ENCODE data around the gene MLPH.

GRCh38 chr2:237575869-237576862 lies 89.1 kb downstream of the MLPH start:
- TF ChIP-seq CTCF (IDR thresholded peaks at IDR 0.05) = no peak
- TF ChIP-seq POLR2A (IDR thresholded peaks at IDR 0.05) = no peak
- TF ChIP-seq POLR2AphosphoS5 (IDR thresholded peaks at IDR 0.05; ENCODE audit: insufficient read depth in 1 of 2, low read depth in 1 of 2) = no peak
